GM04504 (cell line): ENCODE data around the gene CFHR5.

Experiments
- DNase-seq: peaks from one replicate; pipeline ENCODE4 v3.0.0-alpha.2; 2012; ENCODE audit warnings: low read depth

Gene CFHR5

GRCh38 chr1:197021716-197022115 is 44.4 kb downstream of the CFHR5 start:
- DNase-seq, result no peak

GRCh38 chr1:197024460-197024859 is 47.1 kb downstream of the CFHR5 start:
- no peak for DNase-seq

GRCh38 chr1:197027359-197027758 is 50.0 kb downstream of the CFHR5 start:
- no peak for DNase-seq

GRCh38 chr1:197029749-197030148 is 52.4 kb downstream of the CFHR5 start:
- DNase-seq, result no peak

GRCh38 chr1:197034631-197035339 is 57.4 kb downstream of the CFHR5 start:
- DNase-seq, result peak; percentile 46

GRCh38 chr1:197036861-197037260 is 59.5 kb downstream of the CFHR5 start:
- no peak for DNase-seq

- DNase-seq, result no peak
Observed at GRCh38 chr1:197041486-197042353, 64.4 kb downstream of the CFHR5 start.

- DNase-seq, result no peak
Observed at GRCh38 chr1:197042676-197043341, 65.5 kb downstream of the CFHR5 start.

- no peak for DNase-seq
Observed at GRCh38 chr1:197049100-197049499, 71.7 kb downstream of the CFHR5 start.
